Ascending aorta (tissue), 2 donors: ENCODE data around the gene SLC35E2B. TPM values are rescaled to one million over a fixed set of nuclear protein-coding genes. Genes with fewer than 3 reads are reported as not detected.
"Not testable (repeated sequence)": the region's sequence is repeated elsewhere in the genome, so short reads cannot be mapped to it uniquely, and the experiment has no call there.

Experiments
- DNase-seq, 2 donors: peaks; one replicate each; pipeline ENCODE4 v3.0.0-alpha.2; 2019; ENCODE audit warnings: low spot score in 2 of 2
- H3K27ac ChIP-seq, 2 donors: fragments of 200-600 bp; sonication (generic); one replicate each; pipeline ENCODE4 v1.5.1; 2016 to 2017; ENCODE audit warnings: mild to moderate bottlenecking in 1 of 2
- H3K27me3 ChIP-seq: fragments of 200-600 bp; sonication (generic); one replicate; pipeline ENCODE4 v1.5.1; 2017
- H3K36me3 ChIP-seq, 2 donors: fragments of 200-600 bp; sonication (generic); one replicate each; pipeline ENCODE4 v1.5.1; 2016
- H3K4me1 ChIP-seq, 2 donors: fragments of 200-600 bp; sonication (generic); one replicate each; pipeline ENCODE4 v1.5.1; 2016 to 2017; ENCODE audit warnings: mild to moderate bottlenecking in 1 of 2
- H3K4me3 ChIP-seq, 2 donors: fragments of 200-600 bp; sonication (generic); one replicate each; pipeline ENCODE4 v1.5.1; 2016 to 2017; ENCODE audit warnings: mild to moderate bottlenecking in 1 of 2
- H3K9me3 ChIP-seq, 2 donors: fragments of 200-600 bp; sonication (generic); one replicate each; pipeline ENCODE4 v1.5.1; 2016
- CTCF ChIP-seq, 3 experiments: fragments of 200-600 bp in 2 of 3; fragments of 450-650 bp in 1 of 3; sonication (generic) in 2 of 3; IDR thresholded peaks; one replicate each; pipeline ENCODE4 v1.5.1; 2016 to 2019; ENCODE audit warnings: antibody characterized with exemption in 3 of 3, mild to moderate bottlenecking in 1 of 3, moderate library complexity in 1 of 3
- intact Hi-C: fragments of 100-400 bp; cut with DNase I; formaldehyde crosslinking; loops from one replicate; pipeline ENCODE4 v1.15.1; 2023
- total RNA-seq: library from RNA; depleted of rRNA; stranded (reverse); fragments of >200 nt; gene quantifications from one replicate; pipeline ENCODE4 v1.1.0, GENCODE V29; 2016

Gene SLC35E2B
- total RNA-seq, 1 donor from 2014 or later = 43.7 TPM

- no peak overlapping the region for H3K27ac ChIP-seq
- peak in 1 of 3 experiments; percentile 11 for TF ChIP-seq CTCF (IDR thresholded peaks at IDR 0.05)
- H3K27me3 ChIP-seq = no peaks in the 10 kb centered on the region
- peaks cover 0 to 7% of the 10 kb centered on the region in 2 donors for H3K36me3 ChIP-seq
- intact Hi-C loops = no loop called here
- H3K4me3 ChIP-seq = no peak overlapping the region
- no peaks in the 10 kb centered on the region for H3K9me3 ChIP-seq
- DNase-seq = no peak
- no peaks in the 10 kb centered on the region for H3K4me1 ChIP-seq
Observed at GRCh38 chr1:1678581-1679380, 13.8 kb downstream of the SLC35E2B start.

GRCh38 chr1:1677718-1678580 lies 14.6 kb downstream of the SLC35E2B start:
- Histone ChIP-seq H3K27me3 (no peaks in the 10 kb centered on the region), H3K4me3 (no peak overlapping the region), H3K9me3 (no peaks in the 10 kb centered on the region), H3K36me3 (peaks cover 0 to 11% of the 10 kb centered on the region in 2 donors), H3K27ac (no peak overlapping the region), H3K4me1 (no peaks in the 10 kb centered on the region)
- intact Hi-C loops = no loop called here
- TF ChIP-seq CTCF (IDR thresholded peaks at IDR 0.05) = no peak
- no peak for DNase-seq

GRCh38 chr1:1676087-1676486 lies 16.5 kb downstream of the SLC35E2B start:
- peaks cover 17 to 29% of the 10 kb centered on the region in 2 donors for H3K36me3 ChIP-seq
- H3K27ac ChIP-seq, DNase-seq, H3K9me3 ChIP-seq, H3K27me3 ChIP-seq, intact Hi-C loops, H3K4me3 ChIP-seq, H3K4me1 ChIP-seq: not testable (repeated sequence)

- H3K27ac ChIP-seq, intact Hi-C loops, H3K4me1 ChIP-seq, H3K9me3 ChIP-seq, H3K27me3 ChIP-seq, DNase-seq, H3K4me3 ChIP-seq: not testable (repeated sequence)
- H3K36me3 ChIP-seq = peaks cover 25 to 37% of the 10 kb centered on the region in 2 donors
Observed at GRCh38 chr1:1675218-1675617, 17.4 kb downstream of the SLC35E2B start.

- H3K27me3 ChIP-seq, H3K4me1 ChIP-seq, H3K27ac ChIP-seq, H3K4me3 ChIP-seq, H3K9me3 ChIP-seq, intact Hi-C loops, DNase-seq: not testable (repeated sequence)
- peaks cover 28 to 40% of the 10 kb centered on the region in 2 donors for H3K36me3 ChIP-seq
Observed at GRCh38 chr1:1674806-1675205, 17.8 kb downstream of the SLC35E2B start.

GRCh38 chr1:1672181-1672965 lies 20.2 kb downstream of the SLC35E2B start:
- Histone ChIP-seq H3K27me3 (no peaks in the 10 kb centered on the region), H3K27ac (no peak overlapping the region), H3K4me3 (no peak overlapping the region), H3K9me3 (no peaks in the 10 kb centered on the region), H3K36me3 (peaks cover 47 to 59% of the 10 kb centered on the region in 2 donors), H3K4me1 (no peaks in the 10 kb centered on the region)
- intact Hi-C loops = no loop called here
- TF ChIP-seq CTCF (IDR thresholded peaks at IDR 0.05) = no peak
- DNase-seq = no peak
